Kidney epithelial cell (primary cell): ENCODE results near the gene MYO3B. TPM values are rescaled to one million over a fixed set of nuclear protein-coding genes. Genes with fewer than 3 reads are reported as not detected.

Experiments used
- DNase-seq: peaks from one replicate; pipeline ENCODE4 v3.0.0-alpha.2; 2010; ENCODE audit warnings: low read depth
- H3K27me3 ChIP-seq: 2 replicates; pipeline ENCODE4 v1.6.0; 2011; ENCODE audit warnings: low read length; ENCODE audit not compliant: control insufficient read depth, insufficient read depth
- H3K36me3 ChIP-seq: 2 replicates; pipeline ENCODE4 v1.5.1; 2011; ENCODE audit warnings: low read length; ENCODE audit not compliant: control insufficient read depth, insufficient read depth
- H3K4me3 ChIP-seq: 2 replicates; pipeline ENCODE4 v1.5.1; 2011; ENCODE audit warnings: low read depth, mild to moderate bottlenecking, control low read depth, low read length
- CTCF ChIP-seq: IDR thresholded peaks from 2 replicates; pipeline ENCODE4 v1.5.1; 2011; ENCODE audit warnings: mild to moderate bottlenecking, moderate library complexity, low read length, control low read depth, inconsistent platforms; ENCODE audit not compliant: insufficient read depth, poor library complexity, severe bottlenecking
- total RNA-seq: library from RNA; depleted of rRNA; stranded (reverse); fragments of >200 nt; gene quantifications from 2 replicates; pipeline ENCODE4 v1.2.3, GENCODE V29; 2015

Gene MYO3B
- total RNA-seq, 1 donor from 2014 or later = 1.1 TPM

DNA sequence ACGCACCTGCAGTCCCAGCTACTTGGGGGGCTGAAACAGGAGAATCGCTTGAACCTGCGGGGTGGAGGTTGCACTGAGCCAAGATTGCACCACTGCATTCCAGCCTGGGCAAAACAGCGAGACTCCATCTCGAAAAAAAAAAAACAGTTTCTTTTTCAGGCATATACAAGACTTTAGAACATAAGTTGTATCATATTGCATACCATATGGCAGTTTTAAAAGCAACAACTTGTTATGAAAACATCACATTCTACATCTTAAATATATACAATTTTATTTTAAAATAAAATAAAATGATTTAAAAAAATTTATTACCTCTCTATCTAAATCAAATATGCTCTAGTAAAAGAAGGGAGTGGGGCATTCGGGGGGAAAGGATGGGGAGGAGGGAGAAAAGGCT is 497.8 kb downstream of the MYO3B start:
- no peaks in the 10 kb centered on the region for H3K27me3 ChIP-seq
- TF ChIP-seq CTCF = no peak
- no peaks in the 10 kb centered on the region for H3K36me3 ChIP-seq
- H3K4me3 ChIP-seq = no peak overlapping the region
- no peak for DNase-seq

DNA sequence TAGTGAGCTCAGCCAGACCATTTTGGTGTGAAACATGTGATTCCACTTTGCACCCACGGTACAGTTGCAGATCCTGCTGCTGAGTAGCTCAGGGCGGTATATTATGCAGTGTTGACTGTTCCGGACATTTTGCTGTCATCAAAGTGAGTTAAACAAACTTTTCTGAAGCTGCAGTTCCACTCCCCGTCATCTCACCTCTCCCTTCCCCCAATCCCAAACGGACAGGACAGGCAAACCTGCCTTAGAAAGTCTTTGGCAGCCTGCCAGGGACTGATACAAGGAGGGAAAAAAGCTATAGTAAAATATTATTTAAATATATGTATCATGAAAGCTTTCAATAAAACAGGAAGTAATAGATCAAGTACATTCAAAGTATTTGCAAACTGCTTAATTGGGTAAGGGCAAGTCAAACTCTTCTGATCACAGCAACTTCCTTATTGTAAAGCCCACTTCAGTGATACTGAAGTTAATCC is 501.7 kb downstream of the MYO3B start:
- Histone ChIP-seq H3K36me3 (no peaks in the 10 kb centered on the region), H3K4me3 (no peak overlapping the region), H3K27me3 (no peaks in the 10 kb centered on the region)
- no peak for DNase-seq
- no peak for TF ChIP-seq CTCF

DNA sequence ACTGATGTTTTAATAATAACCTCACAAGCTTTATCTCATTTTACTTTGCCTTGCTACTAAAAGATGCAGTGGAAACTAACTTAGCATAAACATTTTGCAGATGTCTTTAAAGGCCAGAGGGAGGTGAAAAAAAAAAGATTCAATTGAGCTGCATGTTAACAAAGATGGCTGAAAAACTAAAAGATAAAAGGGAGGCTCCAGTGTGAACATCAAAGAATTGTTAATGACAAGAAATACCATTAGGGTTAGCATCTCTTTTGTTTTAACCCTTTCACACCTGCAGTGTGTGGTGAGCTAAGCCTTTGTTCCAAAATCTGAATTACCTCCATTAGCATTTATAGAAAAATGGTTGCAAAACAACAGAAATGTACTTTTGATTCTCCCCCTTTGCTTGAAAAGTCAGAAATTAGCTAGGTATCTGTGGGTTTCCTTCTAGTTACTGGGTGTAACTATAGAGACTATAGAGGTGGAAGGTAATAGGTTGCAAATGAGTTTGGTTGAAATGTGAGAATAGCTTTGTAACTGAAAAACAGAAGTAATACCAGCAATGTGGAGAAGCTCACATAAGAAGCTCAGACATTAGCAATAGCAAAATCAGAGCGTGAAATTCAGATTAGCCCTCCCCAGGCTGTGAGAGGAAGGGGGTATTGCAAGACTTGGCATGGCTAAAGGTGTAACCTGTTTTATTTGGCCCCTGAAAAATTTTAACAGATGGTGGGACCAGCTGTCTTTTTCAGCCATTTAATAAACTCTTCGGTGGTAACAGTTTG is 502.4 kb downstream of the MYO3B start:
- TF ChIP-seq CTCF = no peak
- H3K27me3 ChIP-seq = no peaks in the 10 kb centered on the region
- DNase-seq = no peak
- H3K36me3 ChIP-seq = no peaks in the 10 kb centered on the region
- H3K4me3 ChIP-seq = no peak overlapping the region

- Histone ChIP-seq H3K4me3 (no peak overlapping the region), H3K36me3 (no peaks in the 10 kb centered on the region), H3K27me3 (no peaks in the 10 kb centered on the region)
- no peak for TF ChIP-seq CTCF
- no peak for DNase-seq
These were observed 503.4 kb downstream of the MYO3B start for GRCh38 chr2:170681311-170681710.

- Histone ChIP-seq H3K27me3 (no peaks in the 10 kb centered on the region), H3K4me3 (no peak overlapping the region), H3K36me3 (no peaks in the 10 kb centered on the region)
- no peak for TF ChIP-seq CTCF
- DNase-seq = no peak
These were observed 507.6 kb downstream of the MYO3B start for GRCh38 chr2:170685591-170685990.

- Histone ChIP-seq H3K36me3 (no peaks in the 10 kb centered on the region), H3K4me3 (no peak overlapping the region), H3K27me3 (no peaks in the 10 kb centered on the region)
- no peak for DNase-seq
- TF ChIP-seq CTCF = no peak
These were observed 511.5 kb downstream of the MYO3B start for GRCh38 chr2:170689481-170689880.
